ENCODE data around the gene ACSL1. TPM values are rescaled to one million over a fixed set of nuclear protein-coding genes. Genes with fewer than 3 reads are reported as not detected.

Gene ACSL1
- total and polyA plus RNA-seq, 9 of the 15 experiments (the other 6 are each of a cell fraction or from before 2014, with no cell fraction given): 6.7 to 24.1 (median 15.0) TPM

- TF ChIP-seq GTF2F1 (IDR thresholded peaks at IDR 0.05; ENCODE audit: low read depth, low read length) (no peak), POLR3A (IDR thresholded peaks at IDR 0.05; ENCODE audit: borderline replicate concordance, extremely low read depth, insufficient read depth, insufficient read length) (no peak), ZC3H8 (IDR thresholded peaks at IDR 0.05) (no peak), GATA2 (CRISPR knock-in tag; IDR thresholded peaks at IDR 0.05) (no peak), TBP (optimal IDR thresholded peaks at IDR 0.05; ENCODE audit: low read depth, low read length) (peak; percentile 83), DDX20 (tag; IDR thresholded peaks at IDR 0.05; ENCODE audit: low read depth) (no peak), E4F1 (CRISPR knock-in tag; IDR thresholded peaks at IDR 0.05; ENCODE audit: borderline replicate concordance) (no peak), ZBTB43 (CRISPR knock-in tag; IDR thresholded peaks at IDR 0.05) (peak; percentile 91; the same call in 1 of the 2 replicates), BRD9 (IDR thresholded peaks at IDR 0.05; ENCODE audit: low read depth, partially characterized antibody) (no peak), TRIM25 (IDR thresholded peaks at IDR 0.05; ENCODE audit: borderline replicate concordance) (no peak), ZNF398 (CRISPR knock-in tag; IDR thresholded peaks at IDR 0.05) (no peak), MTF1 (CRISPR knock-in tag; IDR thresholded peaks at IDR 0.05; ENCODE audit: borderline replicate concordance) (no peak), MYNN (IDR thresholded peaks at IDR 0.05) (peak; percentile 79), MYNN (CRISPR knock-in tag; IDR thresholded peaks at IDR 0.05) (no peak), ZFP1 (CRISPR knock-in tag; IDR thresholded peaks at IDR 0.05) (no peak), HDAC3 (IDR thresholded peaks at IDR 0.05; ENCODE audit: borderline replicate concordance, partially characterized antibody) (peak; percentile 100), NRF1 (conservative IDR thresholded peaks at IDR 0.05 in 1 of 2, IDR thresholded peaks at IDR 0.05 in 1 of 2) (peak; percentile 98 to 99), ASH1L (IDR thresholded peaks at IDR 0.05; ENCODE audit: borderline replicate concordance, low read depth, partially characterized antibody) (no peak), ATF7 (IDR thresholded peaks at IDR 0.05) (peak; percentile 90), NCOA4 (IDR thresholded peaks at IDR 0.05; ENCODE audit: partially characterized antibody) (no peak), ZNF165 (CRISPR knock-in tag; IDR thresholded peaks at IDR 0.05; ENCODE audit: borderline replicate concordance) (no peak)
Measured at GRCh38 chr4:184733654-184734524, 91.9 kb downstream of the ACSL1 start, which contains the start of gene CENPU (continued).

Data from K562 (cell line).